H1 (cell line): ENCODE measurements around the gene MAGI2. TPM values are rescaled to one million over a fixed set of nuclear protein-coding genes. Genes with fewer than 3 reads are reported as not detected.

Source experiments
- CTCF ChIA-PET: fragments of 300-600 bp; sonication (Branson Sonifier 250); formaldehyde crosslinking; loops from one replicate; lab custom pipeline; 2021; ENCODE audit not compliant: partially characterized antibody; lab: Charles Lee
- POLR2A ChIA-PET: fragments of 300-600 bp; sonication (Branson Sonifier 250); formaldehyde crosslinking; loops from one replicate; lab custom pipeline; 2021; ENCODE audit warnings: inconsistent platforms; ENCODE audit not compliant: partially characterized antibody; lab: Charles Lee
- DNase-seq, 2 experiments: peaks; one replicate each; pipeline versions ENCODE4 v3.0.0 to v3.0.0-alpha.2; 2010 to 2022; ENCODE audit warnings: low spot score in 2 of 2, low read depth in 1 of 2, mixed read lengths in 1 of 2
- FAIRE-seq: peaks from 2 replicates; lab custom pipeline; 2011; peaks lifted over from hg19 to GRCh38; lab: Jason Lieb, UNC
- H2AFZ ChIP-seq: 2 replicates; pipeline ENCODE4 v1.8.1; 2012; ENCODE audit warnings: low read length, inconsistent platforms
- H2AK5ac ChIP-seq: 2 replicates; pipeline ENCODE4 v1.6.1; 2013; ENCODE audit warnings: low read depth, low read length
- H2BK120ac ChIP-seq: replicated peaks from 2 replicates; pipeline ENCODE3; 2013; ENCODE audit warnings: low read depth, low read length, inconsistent platforms
- H2BK12ac ChIP-seq: 2 replicates; pipeline ENCODE4 v1.6.1; 2013; ENCODE audit warnings: low read depth, low read length
- H2BK15ac ChIP-seq: 2 replicates; pipeline ENCODE4 v1.6.1; 2013; ENCODE audit warnings: low read length
- H2BK20ac ChIP-seq: 2 replicates; pipeline ENCODE4 v1.6.1; 2013; ENCODE audit warnings: low read length
- H2BK5ac ChIP-seq: 2 replicates; pipeline ENCODE4 v1.6.1; 2013; ENCODE audit warnings: low read depth, low read length
- H3K14ac ChIP-seq: 2 replicates; pipeline ENCODE4 v1.6.1; 2013; ENCODE audit warnings: inconsistent platforms; ENCODE audit not compliant: insufficient read length
- H3K18ac ChIP-seq: 2 replicates; pipeline ENCODE4 v1.6.1; 2013; ENCODE audit warnings: low read length; ENCODE audit errors: extremely low read depth
- H3K23ac ChIP-seq: 2 replicates; pipeline ENCODE4 v1.6.1; 2013; ENCODE audit warnings: inconsistent platforms; ENCODE audit not compliant: insufficient read length
- H3K23me2 ChIP-seq: 2 replicates; pipeline ENCODE4 v1.6.1; 2013; ENCODE audit warnings: low read depth, low read length
- H3K27ac ChIP-seq: 2 replicates; pipeline ENCODE4 v1.6.1; 2011; ENCODE audit warnings: low read depth, low read length, inconsistent platforms
- H3K27me3 ChIP-seq, 4 experiments: replicated peaks in 1 of 4; 1 replicate in 1 of 4; 2 replicates in 3 of 4; pipeline versions ENCODE4 v1.6.1 to v1.8.1; 2011 to 2013; ENCODE audit warnings: low read length in 3 of 4, mild to moderate bottlenecking in 3 of 4, inconsistent platforms in 2 of 4, mixed read lengths in 2 of 4, moderate library complexity in 1 of 4; ENCODE audit not compliant: control insufficient read depth in 3 of 4, insufficient read depth in 3 of 4; ENCODE audit errors: extremely low read depth in 1 of 4
- H3K36me3 ChIP-seq, 4 experiments: 2 replicates each; pipeline versions ENCODE4 v1.6.1 to v1.8.1; 2011 to 2013; ENCODE audit warnings: mild to moderate bottlenecking in 4 of 4, low read length in 3 of 4, moderate library complexity in 2 of 4, control low read depth in 1 of 4, inconsistent platforms in 1 of 4; ENCODE audit not compliant: insufficient read depth in 4 of 4, control insufficient read depth in 2 of 4
- H3K4ac ChIP-seq: replicated peaks from 2 replicates; pipeline ENCODE3; 2013; ENCODE audit warnings: low read length, low read depth, mixed read lengths, inconsistent platforms; ENCODE audit not compliant: insufficient read length
- H3K4me1 ChIP-seq, 4 experiments: replicated peaks in 1 of 4; 1 replicate in 1 of 4; 2 replicates in 3 of 4; pipeline versions ENCODE4 v1.6.1 to v1.8.1; 2011 to 2013; ENCODE audit warnings: low read length in 3 of 4, inconsistent platforms in 2 of 4, mixed read lengths in 1 of 4; ENCODE audit not compliant: insufficient read depth in 4 of 4, control insufficient read depth in 3 of 4
- H3K4me2 ChIP-seq, 2 experiments: 2 replicates each; pipeline versions ENCODE4 v1.6.1 to v1.8.1; 2011 to 2013; ENCODE audit warnings: low read depth in 2 of 2, low read length in 2 of 2, control low read depth in 1 of 2, inconsistent platforms in 1 of 2, mild to moderate bottlenecking in 1 of 2; ENCODE audit not compliant: insufficient read depth in 1 of 2
- H3K4me3 ChIP-seq, 4 experiments: fragments of 200-600, 300-600 bp in 1 of 4; sonication (generic), shearing (Covaris generic), sonication (Bioruptor Twin) in 1 of 4; 2 replicates each; pipeline versions ENCODE4 v1.5.1 to v1.8.1; 2011 to 2016; ENCODE audit warnings: low read length in 4 of 4, low read depth in 3 of 4, control low read depth in 2 of 4, inconsistent platforms in 2 of 4, mild to moderate bottlenecking in 2 of 4, mixed read lengths in 1 of 4, moderate library complexity in 1 of 4; ENCODE audit not compliant: insufficient read depth in 2 of 4; ENCODE audit errors: extremely low read depth in 1 of 4
- H3K56ac ChIP-seq: replicated peaks from 2 replicates; pipeline ENCODE3; 2013; ENCODE audit warnings: low read depth, mild to moderate bottlenecking, mixed read lengths, low read length, inconsistent platforms; ENCODE audit not compliant: insufficient read length
- H3K79me1 ChIP-seq: 2 replicates; pipeline ENCODE4 v1.6.1; 2013; ENCODE audit warnings: low read depth, low read length, control low read depth
- H3K79me2 ChIP-seq, 2 experiments: 2 replicates each; pipeline versions ENCODE4 v1.6.1 to v1.8.1; 2012 to 2013; ENCODE audit warnings: low read length in 2 of 2, mild to moderate bottlenecking in 2 of 2, inconsistent platforms in 1 of 2; ENCODE audit not compliant: insufficient read depth in 2 of 2, control insufficient read depth in 1 of 2
- H3K9ac ChIP-seq, 4 experiments: replicated peaks in 1 of 4; 1 replicate in 1 of 4; 2 replicates in 3 of 4; pipeline versions ENCODE4 v1.6.1 to v1.8.1; 2011 to 2013; ENCODE audit warnings: low read depth in 3 of 4, low read length in 3 of 4, control low read depth in 2 of 4, mild to moderate bottlenecking in 2 of 4, moderate library complexity in 2 of 4, inconsistent platforms in 1 of 4; ENCODE audit errors: extremely low read depth in 1 of 4
- H3K9me3 ChIP-seq, 2 experiments: 2 replicates each; pipeline versions ENCODE4 v1.6.1 to v1.8.1; 2012 to 2013; ENCODE audit warnings: mild to moderate bottlenecking in 2 of 2, moderate library complexity in 2 of 2, control low read depth in 1 of 2, inconsistent platforms in 1 of 2, low read depth in 1 of 2, low read length in 1 of 2, mixed read lengths in 1 of 2; ENCODE audit not compliant: insufficient read depth in 2 of 2
- H4K20me1 ChIP-seq, 2 experiments: replicated peaks in 1 of 2; 2 replicates each; pipeline versions ENCODE3 to v1.8.1; 2011 to 2013; ENCODE audit warnings: inconsistent platforms in 2 of 2, low read length in 2 of 2, mild to moderate bottlenecking in 1 of 2; ENCODE audit not compliant: insufficient read depth in 2 of 2, control insufficient read depth in 1 of 2
- H4K5ac ChIP-seq: 2 replicates; pipeline ENCODE4 v1.6.1; 2013; ENCODE audit warnings: low read length, low read depth, mixed read lengths, inconsistent platforms; ENCODE audit not compliant: insufficient read length
- H4K8ac ChIP-seq: 2 replicates; pipeline ENCODE4 v1.8.0; 2013; ENCODE audit warnings: mild to moderate bottlenecking, moderate library complexity, low read length, inconsistent platforms; ENCODE audit not compliant: insufficient read depth; ENCODE audit errors: extremely low read depth
- H4K91ac ChIP-seq: replicated peaks from 2 replicates; pipeline ENCODE3; 2013; ENCODE audit warnings: low read length, mixed read lengths, inconsistent platforms; ENCODE audit not compliant: insufficient read length
- ATF2 ChIP-seq: IDR thresholded peaks from 2 replicates; pipeline ENCODE4 v1.6.1; 2012; ENCODE audit warnings: low read length, inconsistent platforms
- CHD2 ChIP-seq: IDR thresholded peaks from 2 replicates; pipeline ENCODE4 v1.6.1; 2012; ENCODE audit warnings: low read length, improper control_type of control experiment
- polyA plus RNA-seq, 7 experiments: library from polyadenylated mRNA; depleted of rRNA in 3 of 7; stranded (reverse) in 5 of 7; unstranded in 2 of 7; fragments of >200 nt in 5 of 7; fragments of 200-250 nt in 2 of 7; gene quantifications; 1 replicate in 5 of 7; 2 replicates in 1 of 7; 4 replicates in 1 of 7; pipeline versions ENCODE4 v1.2.1 to v1.2.3, GENCODE V29; 2011 to 2013; ENCODE audit warnings: missing spikeins in 2 of 7, mixed read lengths in 2 of 7
- total RNA-seq: library from RNA; stranded (reverse); fragmentation: NEBNext Ultra II Directional; extraction: Animal tissue kit (Norgen Biotek cat#: 25700); gene quantifications from 2 replicates; pipeline ENCODE4 v1.2.1, GENCODE V29; 2021

The MAGI2 gene
- total and polyA plus RNA-seq, 2 of the 8 experiments (the other 6 are each of a cell fraction or from before 2014, with no cell fraction given) = 6.0 to 27.3 TPM

- H4K91ac ChIP-seq = no peak overlapping the region
- no peaks in the 10 kb centered on the region for H3K4me1 ChIP-seq
- DNase-seq (no peak), FAIRE-seq (no peak)
- H2BK5ac ChIP-seq = no peak overlapping the region
- no peak overlapping the region for H2BK12ac ChIP-seq
- no peak overlapping the region for H2AK5ac ChIP-seq
- H3K79me1 ChIP-seq = no peaks in the 10 kb centered on the region
- no peaks in the 10 kb centered on the region for H3K9me3 ChIP-seq
- H3K14ac ChIP-seq = no peak overlapping the region
- H3K4me3 ChIP-seq = no peak overlapping the region
- TF ChIP-seq CHD2 (no peak), ATF2 (no peak)
- no peaks in the 10 kb centered on the region for H3K79me2 ChIP-seq
- no peak overlapping the region for H3K9ac ChIP-seq
- H3K56ac ChIP-seq = no peak overlapping the region
- no peak overlapping the region for H2BK20ac ChIP-seq
- H3K23ac ChIP-seq = no peak overlapping the region
- H3K4me2 ChIP-seq = no peak overlapping the region
- CTCF ChIA-PET = no interaction called here
- H2AFZ ChIP-seq = no peak overlapping the region
- H2BK120ac ChIP-seq = no peak overlapping the region
- POLR2A ChIA-PET = no interaction called here
- H3K4ac ChIP-seq = no peak overlapping the region
- H2BK15ac ChIP-seq = no peak overlapping the region
- no peak overlapping the region for H3K18ac ChIP-seq
- no peak overlapping the region for H4K8ac ChIP-seq
- no peak overlapping the region for H3K27ac ChIP-seq
- no peaks in the 10 kb centered on the region for H3K23me2 ChIP-seq
- 0 out of 8 replicates have a peak, but pooled peaks cover 0 to 1% (median 0%) of the 10 kb centered on the region in 4 experiments for H3K36me3 ChIP-seq
- H3K27me3 ChIP-seq = no peaks in the 10 kb centered on the region
- H4K20me1 ChIP-seq = peaks cover 0 to 1% of the 10 kb centered on the region in 2 experiments
- no peak overlapping the region for H4K5ac ChIP-seq
These were observed 836.9 kb downstream of the MAGI2 start for GRCh38 chr7:78616539-78616938.
